HG03060 (cell line): ENCODE results near the gene NKD2.
"Not testable (repeated sequence)": the region's sequence is repeated elsewhere in the genome, so short reads cannot be mapped to it uniquely, and the experiment has no call there.

Experiments used
- ATAC-seq: cut with Tn5 transposase; IDR thresholded peaks from one replicate; pipeline ENCODE4 v1.9.1; 2021; ENCODE audit warnings: low read depth, moderate number of reproducible peaks; ENCODE audit not compliant: unreplicated experiment

Gene NKD2, protein sequence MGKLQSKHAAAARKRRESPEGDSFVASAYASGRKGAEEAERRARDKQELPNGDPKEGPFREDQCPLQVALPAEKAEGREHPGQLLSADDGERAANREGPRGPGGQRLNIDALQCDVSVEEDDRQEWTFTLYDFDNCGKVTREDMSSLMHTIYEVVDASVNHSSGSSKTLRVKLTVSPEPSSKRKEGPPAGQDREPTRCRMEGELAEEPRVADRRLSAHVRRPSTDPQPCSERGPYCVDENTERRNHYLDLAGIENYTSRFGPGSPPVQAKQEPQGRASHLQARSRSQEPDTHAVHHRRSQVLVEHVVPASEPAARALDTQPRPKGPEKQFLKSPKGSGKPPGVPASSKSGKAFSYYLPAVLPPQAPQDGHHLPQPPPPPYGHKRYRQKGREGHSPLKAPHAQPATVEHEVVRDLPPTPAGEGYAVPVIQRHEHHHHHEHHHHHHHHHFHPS

DNA sequence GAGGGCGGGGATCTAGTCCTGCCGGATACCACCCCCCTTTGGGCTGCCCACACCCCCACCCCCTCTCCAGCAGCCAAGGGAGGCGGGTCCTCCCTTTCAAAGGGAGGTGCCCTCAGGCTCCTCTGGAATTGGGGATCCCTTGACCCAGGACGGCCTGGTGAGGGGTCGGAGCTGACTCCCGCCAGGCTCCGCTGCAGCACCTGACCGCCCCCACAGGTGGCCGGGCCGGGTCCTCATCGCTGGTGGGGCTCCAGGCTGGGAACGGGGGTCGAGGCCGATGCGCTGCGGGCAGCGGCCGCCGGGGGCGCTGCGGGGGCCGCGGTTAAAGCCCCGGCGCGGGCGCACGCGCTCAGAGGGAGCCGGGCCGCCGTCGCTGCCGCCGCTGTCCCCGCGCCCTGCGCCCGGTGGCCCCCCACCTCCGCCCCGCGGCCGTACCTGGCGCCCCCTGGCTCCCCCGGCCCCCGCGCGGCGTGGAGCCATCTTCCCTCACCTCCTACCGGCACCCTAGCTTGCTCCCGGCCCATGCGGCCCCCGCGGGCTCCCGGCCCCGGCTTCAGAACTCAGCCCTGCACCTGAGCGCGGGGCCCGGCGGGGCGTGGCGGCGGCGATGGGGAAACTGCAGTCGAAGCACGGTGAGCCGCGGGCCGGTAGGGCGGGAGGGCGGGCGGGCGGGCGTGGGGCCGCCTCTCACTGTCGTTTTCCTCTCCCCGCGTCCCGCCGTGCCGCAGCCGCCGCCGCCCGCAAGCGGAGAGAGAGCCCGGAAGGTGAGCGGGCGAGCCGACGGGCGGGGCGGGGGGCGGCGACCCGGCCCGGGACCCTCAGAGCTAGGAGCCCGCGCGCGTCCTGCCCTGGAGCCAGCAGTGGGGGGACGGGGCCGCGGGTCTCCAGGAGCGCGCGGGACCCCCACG is at the start of gene NKD2:
TSS of gene NKD2 (plus strand) at position 352 of the 908 bp plus-strand sequence. CDS start at position 608, 256 bp downstream.
- no peak for ATAC-seq

DNA sequence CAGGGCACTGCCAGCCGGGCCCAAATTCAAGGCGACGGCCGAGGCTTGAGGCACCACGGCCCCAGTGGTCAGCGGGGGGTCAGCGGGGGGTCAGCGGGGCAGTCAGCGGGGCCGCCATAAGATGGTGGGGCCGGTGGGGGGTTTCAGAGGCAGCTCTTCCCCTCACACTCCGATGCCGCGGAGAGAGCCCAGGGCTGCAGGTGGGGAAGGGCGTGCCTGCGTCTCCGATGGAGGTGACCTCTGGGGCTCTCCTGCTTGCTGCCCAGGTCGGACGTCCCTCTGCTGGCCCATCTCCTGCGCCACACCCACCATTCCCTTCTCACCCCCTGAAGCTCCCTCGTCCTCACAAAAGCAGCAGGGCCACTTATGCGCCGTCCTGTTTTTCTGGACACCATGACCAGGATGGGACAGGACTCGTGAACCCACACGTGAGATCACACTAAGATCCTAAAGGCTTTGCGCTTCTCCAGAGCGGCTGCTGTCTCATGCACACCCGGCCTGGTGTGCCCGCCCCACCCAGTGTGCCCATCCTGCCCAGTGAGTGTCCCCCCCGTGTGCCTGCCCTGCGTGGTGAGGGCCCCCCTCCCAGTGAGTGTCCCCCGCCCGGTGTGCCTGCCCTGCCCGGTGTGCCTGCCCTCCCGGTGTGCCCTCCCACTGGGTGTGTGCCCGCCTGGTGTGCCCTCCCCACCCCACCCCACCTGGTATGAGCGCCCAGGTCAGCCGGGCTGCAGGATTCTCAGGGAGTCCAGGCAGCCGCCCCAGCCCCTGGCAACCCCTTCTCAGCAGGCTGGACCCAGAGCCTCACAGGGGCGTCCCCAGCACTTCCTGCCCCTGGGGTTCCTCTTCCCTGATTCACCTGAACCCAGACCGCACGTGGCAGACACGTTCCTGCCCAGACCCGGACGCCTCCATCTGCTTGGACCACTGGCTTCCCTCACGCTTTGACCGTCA is 48.7 kb upstream of the NKD2 start:
- no peak for ATAC-seq

GRCh38 chr5:960551-960950 is 48.1 kb upstream of the NKD2 start:
- no peak for ATAC-seq

GRCh38 chr5:961002-961710 is 47.4 kb upstream of the NKD2 start:
- ATAC-seq = no peak

DNA sequence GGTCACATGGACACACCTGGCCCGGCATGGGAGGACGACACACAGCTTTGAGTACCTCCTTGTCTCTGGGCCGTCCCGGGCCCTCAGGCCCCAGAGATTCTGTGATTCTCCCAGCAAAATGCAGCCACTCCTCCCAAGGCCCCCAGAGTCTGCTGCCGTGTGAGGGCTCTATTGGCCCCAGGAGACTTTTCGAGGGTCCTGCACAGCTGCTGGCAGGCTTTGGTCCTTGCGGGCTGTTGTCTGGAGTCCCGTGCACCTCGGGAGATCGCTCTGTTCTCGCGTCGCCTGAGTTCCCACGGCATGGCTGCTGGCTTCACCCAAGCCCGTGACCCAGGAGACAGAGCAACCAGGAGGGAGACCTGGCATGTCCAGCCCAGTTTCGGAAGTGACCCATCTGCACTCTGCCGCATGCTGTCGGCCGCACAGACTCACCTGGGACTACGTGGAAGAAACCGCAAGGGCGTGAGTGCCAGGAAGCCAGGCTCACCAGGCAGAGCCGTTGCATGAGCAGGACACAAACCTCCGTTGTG is 46.8 kb upstream of the NKD2 start:
- no peak for ATAC-seq

DNA sequence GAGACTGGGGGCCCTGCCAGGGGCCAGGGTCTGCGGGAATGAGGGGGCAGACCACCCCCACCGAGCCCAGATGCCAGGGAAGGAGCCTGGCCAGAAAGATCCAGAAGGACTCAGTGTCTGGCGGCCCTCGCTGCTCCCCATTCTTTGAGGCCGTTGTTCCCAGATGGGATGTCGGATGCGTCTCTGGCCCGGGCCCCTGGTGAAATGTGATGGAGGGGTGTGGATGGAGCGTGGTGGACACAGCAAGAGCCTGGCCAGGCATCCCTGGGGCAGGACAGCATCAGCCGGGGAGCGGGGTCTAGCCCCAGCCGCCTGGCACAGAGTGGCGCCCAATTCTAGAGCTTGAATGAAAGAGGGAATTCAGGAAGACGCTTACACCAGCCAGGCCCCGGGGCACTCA is 46.2 kb upstream of the NKD2 start:
- ATAC-seq = no peak

- ATAC-seq = no peak
Measured at GRCh38 chr5:962801-963200, 45.8 kb upstream of the NKD2 start.

GRCh38 chr5:963310-963672 is 45.3 kb upstream of the NKD2 start:
- no peak for ATAC-seq

GRCh38 chr5:963673-964531 is 44.7 kb upstream of the NKD2 start:
- ATAC-seq = no peak

GRCh38 chr5:964821-965220 is 43.8 kb upstream of the NKD2 start:
- no peak for ATAC-seq

GRCh38 chr5:965604-966344 is 42.8 kb upstream of the NKD2 start:
- ATAC-seq = no peak

DNA sequence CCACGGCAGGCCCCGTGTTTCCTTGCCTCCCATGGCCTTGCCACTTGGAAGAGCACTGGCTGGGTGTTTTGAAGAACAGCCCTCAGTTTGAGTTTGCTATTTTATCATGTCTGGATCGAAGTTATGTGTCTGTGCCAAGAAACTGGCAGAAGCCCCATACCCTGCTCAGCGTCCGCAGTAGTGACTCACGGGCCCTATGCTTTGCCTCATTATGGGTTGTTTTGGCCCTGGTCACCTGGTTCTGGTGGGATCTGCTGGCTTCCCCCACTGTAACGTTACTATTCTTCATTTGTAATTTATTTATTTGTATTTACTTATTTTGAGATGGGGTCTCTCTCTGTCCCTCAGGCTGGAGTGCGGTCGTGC is 42.3 kb upstream of the NKD2 start:
- ATAC-seq = no peak

DNA sequence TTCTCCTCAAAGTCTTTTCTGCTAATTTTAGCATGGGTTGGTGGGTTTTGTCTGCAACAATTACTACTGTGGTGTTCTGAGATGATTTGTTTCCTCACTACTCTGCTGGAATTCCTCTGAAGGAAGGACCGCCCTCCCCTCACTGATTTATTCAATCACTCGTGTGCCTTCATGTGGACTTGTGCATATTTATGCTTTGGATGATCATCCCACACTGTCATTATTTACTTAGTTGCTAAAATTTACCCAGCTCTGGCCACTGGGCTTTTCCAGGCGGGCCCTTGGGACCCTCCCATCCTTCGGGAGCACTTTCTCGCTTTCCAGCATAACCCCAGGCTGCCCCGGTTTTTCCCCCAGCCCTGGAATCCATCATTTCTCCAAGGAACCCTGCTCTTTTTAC is 41.7 kb upstream of the NKD2 start:
- ATAC-seq = no peak

- ATAC-seq = no peak
Measured at GRCh38 chr5:968881-969280, 39.7 kb upstream of the NKD2 start.

GRCh38 chr5:969408-969839 is 39.2 kb upstream of the NKD2 start:
- no peak for ATAC-seq

DNA sequence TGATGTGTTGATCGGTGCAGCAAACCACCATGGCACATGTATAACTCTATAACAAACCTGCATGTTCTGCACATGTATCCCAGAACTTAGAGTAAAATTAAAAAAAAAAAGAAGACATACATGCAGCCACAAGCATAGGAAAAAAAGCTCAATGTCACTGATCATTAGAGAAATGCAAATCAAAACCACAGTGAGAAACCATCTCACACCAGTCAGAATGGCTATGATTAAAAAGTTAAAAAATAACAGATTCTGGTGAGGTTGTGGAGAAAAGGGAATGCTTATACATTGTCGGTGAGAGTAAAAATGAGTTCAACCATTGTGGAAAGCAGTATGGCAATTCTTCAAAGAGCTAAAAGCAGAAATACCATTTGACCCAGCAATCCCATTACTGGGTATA is 36.0 kb upstream of the NKD2 start:
- ATAC-seq = not testable (repeated sequence)

GRCh38 chr5:976849-977751 is 31.5 kb upstream of the NKD2 start:
- ATAC-seq = no peak
